ENCODE data around the gene BORCS6. TPM values are rescaled to one million over a fixed set of nuclear protein-coding genes. Genes with fewer than 3 reads are reported as not detected.

The BORCS6 gene
- total and polyA plus RNA-seq, 2 of the 4 experiments (the other 2 are of a cell fraction), result 2.7 to 3.3 TPM

DNA sequence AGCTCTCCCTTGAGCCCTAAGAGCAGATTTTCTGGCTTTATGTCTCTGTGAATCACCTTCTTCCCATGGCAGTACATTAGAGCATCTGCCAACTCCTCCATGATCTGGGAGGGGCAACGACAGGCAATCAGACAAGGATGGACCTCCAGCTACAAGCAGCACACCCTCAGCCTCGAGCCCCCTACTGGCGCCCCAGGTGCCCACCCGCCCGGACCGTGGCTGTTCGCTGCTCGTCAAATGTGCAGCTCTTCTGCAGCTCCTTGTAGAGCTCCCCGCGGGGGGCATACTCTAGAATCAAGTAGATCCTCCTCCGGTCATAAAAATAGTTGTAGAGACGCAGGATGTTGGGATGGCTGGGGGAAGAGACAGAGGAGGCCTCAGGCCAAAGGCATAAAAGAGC is 16.6 kb upstream of the BORCS6 start (continued):
- no peak for TF ChIP-seq USF2 (IDR thresholded peaks at IDR 0.05; ENCODE audit: low read depth, low read length)
- TF ChIP-seq MXI1 (IDR thresholded peaks at IDR 0.05; ENCODE audit: borderline replicate concordance, low read depth, low read length), result no peak
- TF ChIP-seq, protein P1, sequence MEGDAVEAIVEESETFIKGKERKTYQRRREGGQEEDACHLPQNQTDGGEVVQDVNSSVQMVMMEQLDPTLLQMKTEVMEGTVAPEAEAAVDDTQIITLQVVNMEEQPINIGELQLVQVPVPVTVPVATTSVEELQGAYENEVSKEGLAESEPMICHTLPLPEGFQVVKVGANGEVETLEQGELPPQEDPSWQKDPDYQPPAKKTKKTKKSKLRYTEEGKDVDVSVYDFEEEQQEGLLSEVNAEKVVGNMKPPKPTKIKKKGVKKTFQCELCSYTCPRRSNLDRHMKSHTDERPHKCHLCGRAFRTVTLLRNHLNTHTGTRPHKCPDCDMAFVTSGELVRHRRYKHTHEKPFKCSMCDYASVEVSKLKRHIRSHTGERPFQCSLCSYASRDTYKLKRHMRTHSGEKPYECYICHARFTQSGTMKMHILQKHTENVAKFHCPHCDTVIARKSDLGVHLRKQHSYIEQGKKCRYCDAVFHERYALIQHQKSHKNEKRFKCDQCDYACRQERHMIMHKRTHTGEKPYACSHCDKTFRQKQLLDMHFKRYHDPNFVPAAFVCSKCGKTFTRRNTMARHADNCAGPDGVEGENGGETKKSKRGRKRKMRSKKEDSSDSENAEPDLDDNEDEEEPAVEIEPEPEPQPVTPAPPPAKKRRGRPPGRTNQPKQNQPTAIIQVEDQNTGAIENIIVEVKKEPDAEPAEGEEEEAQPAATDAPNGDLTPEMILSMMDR (conservative IDR thresholded peaks at IDR 0.05; ENCODE audit: low read depth, low read length), result no peak
- TF ChIP-seq RFX5 (IDR thresholded peaks at IDR 0.05; ENCODE audit: low read depth, low read length), result no peak

Measured in IMR-90 (cell line).